Activated CD4-positive, alpha-beta T cell treated with anti-CD3 and anti-CD28 coated beads, Interleukin-2, Interleukin-6, amounts not matched to agents 100 ng/mL and 50 ng/mL, durations not matched to agents 16 hours and 8 hours (primary cell): Measurements from ENCODE around the gene STK17B.
"Not testable (repeated sequence)": the region's sequence is repeated elsewhere in the genome, so short reads cannot be mapped to it uniquely, and the experiment has no call there.

Experiments used
- DNase-seq: peaks from one replicate; pipeline ENCODE4 v3.0.0-alpha.2; 2020

The STK17B gene

GRCh38 chr2:196105951-196106350 is 65.4 kb downstream of the STK17B start:
- no peak for DNase-seq

- no peak for DNase-seq
Observed at GRCh38 chr2:196104066-196104465, 67.3 kb downstream of the STK17B start.

DNA sequence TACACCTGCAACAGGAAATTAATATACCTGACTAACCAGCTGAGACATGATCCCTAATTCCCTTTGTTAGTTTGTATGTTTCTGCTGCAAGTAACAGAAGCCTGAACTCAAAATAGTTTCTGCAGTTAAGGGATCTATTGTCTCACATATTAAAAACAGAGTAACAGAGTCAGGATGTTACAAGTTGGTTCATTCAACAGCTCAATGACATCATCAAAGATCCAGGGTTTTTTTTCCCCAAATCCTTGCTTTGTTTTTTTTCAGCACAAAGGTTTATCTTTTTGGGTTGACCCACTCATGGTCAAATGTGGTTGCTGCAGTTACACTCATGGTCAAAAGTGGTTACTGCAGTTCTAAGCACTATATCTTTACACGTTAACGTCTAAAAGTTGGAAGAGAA is 67.8 kb downstream of the STK17B start:
- DNase-seq, result no peak

- DNase-seq, result peak; percentile 66
Observed at GRCh38 chr2:196101325-196101991, 69.9 kb downstream of the STK17B start.

- no peak for DNase-seq
Observed at GRCh38 chr2:196099916-196100315, 71.5 kb downstream of the STK17B start.

DNA sequence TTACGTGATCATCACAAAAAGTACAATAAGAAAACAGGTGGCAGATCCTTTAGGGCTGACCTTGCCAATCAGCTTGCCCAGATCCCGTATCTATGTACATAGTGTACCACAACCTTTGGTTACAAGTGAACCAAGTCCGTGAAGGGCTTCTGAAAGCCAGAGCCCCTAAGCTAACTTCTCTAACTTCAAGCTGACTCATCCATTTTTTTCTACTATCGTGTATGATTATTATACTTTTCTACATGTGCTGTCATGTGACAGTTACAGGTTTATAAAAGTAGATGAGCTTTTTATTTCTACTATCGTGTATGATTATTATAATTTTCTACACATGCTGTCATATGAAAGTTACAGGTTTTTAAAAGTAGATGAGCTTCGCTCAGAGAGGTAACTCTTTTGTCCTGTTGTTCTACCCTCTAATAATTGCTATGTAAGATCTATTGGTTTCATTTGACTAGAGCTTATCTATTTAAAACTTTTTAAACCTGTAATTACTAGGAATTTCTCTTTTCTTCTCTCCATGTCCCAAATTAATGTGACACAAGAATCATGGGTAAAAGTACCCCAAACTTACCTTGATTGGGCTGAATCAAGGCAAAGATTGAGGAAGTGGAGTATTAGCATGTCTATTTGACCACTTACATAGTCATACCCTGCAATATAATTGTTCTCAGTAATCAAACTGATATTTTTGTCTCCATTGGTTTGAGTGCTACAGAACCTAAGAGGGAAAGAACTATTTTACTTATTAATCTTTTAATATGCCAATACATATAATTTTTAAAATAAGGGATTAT is 73.3 kb downstream of the STK17B start:
- no peak for DNase-seq

- no peak for DNase-seq
Observed at GRCh38 chr2:196096982-196097745, 74.2 kb downstream of the STK17B start.

GRCh38 chr2:196096264-196096663 is 75.1 kb downstream of the STK17B start:
- no peak for DNase-seq

DNA sequence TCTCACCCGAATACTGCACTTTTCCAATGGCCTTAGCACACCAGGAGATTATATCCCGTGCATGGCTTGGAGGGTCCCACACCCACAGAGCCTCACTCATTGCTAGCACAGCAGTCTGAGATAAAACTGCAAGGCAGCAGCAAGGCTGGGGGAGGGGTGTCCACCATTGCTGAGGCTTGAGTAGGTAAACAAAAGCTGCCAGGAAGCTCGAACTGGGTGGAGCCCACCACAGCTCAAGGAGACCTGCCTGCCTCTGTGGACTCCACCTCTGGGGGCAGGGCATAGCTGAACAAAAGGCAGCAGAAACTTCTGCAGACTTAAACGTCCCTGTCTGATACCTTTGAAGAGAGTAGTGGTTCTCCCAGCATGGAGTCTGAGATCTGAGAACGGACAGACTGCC is 81.9 kb downstream of the STK17B start:
- not testable (repeated sequence) for DNase-seq

GRCh38 chr2:196088203-196088602 is 83.2 kb downstream of the STK17B start:
- DNase-seq, result no peak

DNA sequence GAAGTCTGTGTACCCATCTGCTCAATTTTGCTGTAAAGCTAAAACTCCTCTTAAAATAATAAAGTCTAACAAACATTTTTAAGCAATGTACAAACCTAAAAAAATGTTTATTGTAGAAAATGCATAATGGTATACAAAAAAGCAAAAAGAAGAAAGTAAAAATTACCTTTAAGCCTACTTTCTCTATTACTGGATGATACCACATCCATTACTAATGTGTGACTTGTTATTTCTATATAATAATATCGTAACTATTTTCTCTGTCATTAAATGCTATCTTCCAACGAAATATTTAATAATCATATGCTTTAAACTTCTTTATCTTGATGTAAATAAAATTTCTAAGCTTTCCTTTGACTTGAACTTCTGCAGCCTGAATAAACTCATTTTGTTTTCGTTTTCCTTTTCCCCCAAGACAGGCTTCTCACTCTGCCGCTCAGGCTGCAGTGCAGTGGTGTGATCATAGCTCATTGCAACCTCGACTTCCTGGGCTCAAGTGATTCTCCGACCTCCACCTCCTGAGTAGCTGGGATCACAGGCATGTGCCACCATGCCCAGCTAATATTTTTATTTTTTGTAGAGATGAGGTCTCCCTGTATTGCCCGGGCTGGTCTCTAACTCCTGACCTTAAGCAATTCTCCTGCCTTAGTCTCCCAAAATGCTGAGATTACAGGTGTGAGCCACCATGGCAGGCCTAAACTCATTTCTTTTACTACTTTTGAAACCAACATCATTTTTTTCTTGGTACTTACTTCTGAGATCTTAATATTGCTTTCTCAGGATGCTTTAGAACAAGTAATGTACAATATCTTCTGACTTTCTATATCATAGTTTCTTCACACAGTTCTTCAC is 84.6 kb downstream of the STK17B start:
- no peak for DNase-seq

GRCh38 chr2:196083601-196084000 is 87.8 kb downstream of the STK17B start:
- no peak for DNase-seq
